Left ventricle myocardium inferior (tissue), 1 donor: ENCODE measurements around the gene HACD2. TPM values are rescaled to one million over a fixed set of nuclear protein-coding genes. Genes with fewer than 3 reads are reported as not detected.

Experiments used
- DNase-seq: peaks from one replicate; pipeline ENCODE4 v3.0.0-alpha.2; 2020
- H3K27ac ChIP-seq: fragments of 200-600 bp; replicated peaks from 2 replicates; pipeline ENCODE4 v1.8.0; 2021
- H3K27me3 ChIP-seq: fragments of 200-600 bp; 2 replicates; pipeline ENCODE4 v1.8.0; 2021; ENCODE audit warnings: low read depth
- H3K36me3 ChIP-seq: fragments of 200-600 bp; 2 replicates; pipeline ENCODE4 v1.8.0; 2021
- H3K4me1 ChIP-seq: fragments of 200-600 bp; 2 replicates; pipeline ENCODE4 v1.8.0; 2021
- H3K4me3 ChIP-seq: fragments of 200-600 bp; 2 replicates; pipeline ENCODE4 v1.8.0; 2021; ENCODE audit warnings: mild to moderate bottlenecking, moderate library complexity
- H3K9me3 ChIP-seq: fragments of 200-600 bp; replicated peaks from 2 replicates; pipeline ENCODE4 v1.8.0; 2021
- intact Hi-C: fragments of 100-400 bp; cut with micrococcal nuclease; formaldehyde crosslinking; loops from one replicate; pipeline ENCODE4 v1.11.0; 2022
- total RNA-seq: library from RNA; stranded (reverse); fragmentation: NEBNext Ultra II Directional; extraction: Animal tissue kit (Norgen Biotek cat#: 25700); gene quantifications from one replicate; pipeline ENCODE4 v1.2.1, GENCODE V29; 2021
- TF ChIP-seq, protein P1 (sequence below): fragments of 200-600 bp; IDR thresholded peaks from 2 replicates; pipeline ENCODE4 v1.8.0; 2021; ENCODE audit warnings: antibody characterized with exemption, mild to moderate bottlenecking, borderline replicate concordance
- donor health status: DM: no; HTN: yes; CAD: no; lungs with severe emphysema.

HACD2 gene
- total RNA-seq, 1 donor from 2014 or later: 8.1 TPM

DNA sequence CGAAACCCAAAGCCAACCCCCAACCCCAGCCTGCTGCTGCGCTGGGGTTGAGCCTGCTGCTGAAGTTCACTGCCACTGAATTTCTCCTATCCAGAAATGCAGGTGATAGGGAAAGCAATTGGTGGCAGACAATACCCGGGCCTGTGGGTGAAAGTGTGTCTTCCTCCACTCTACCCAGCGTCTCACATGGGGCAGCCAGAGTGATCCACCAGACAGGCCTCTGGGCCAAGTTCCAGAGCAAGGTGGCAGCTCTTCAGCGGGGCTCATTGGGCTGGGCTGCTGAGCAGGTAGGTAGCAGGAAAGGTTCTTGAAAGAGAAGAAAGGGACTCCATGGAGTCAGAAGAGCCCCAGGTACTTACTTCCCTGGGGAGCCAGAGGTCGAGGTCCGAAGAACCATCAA is 141.9 kb downstream of the HACD2 start:
- intact Hi-C loops: no loop called here
- no peaks in the 10 kb centered on the region for H3K9me3 ChIP-seq
- DNase-seq: no peak
- TF ChIP-seq, protein P1, sequence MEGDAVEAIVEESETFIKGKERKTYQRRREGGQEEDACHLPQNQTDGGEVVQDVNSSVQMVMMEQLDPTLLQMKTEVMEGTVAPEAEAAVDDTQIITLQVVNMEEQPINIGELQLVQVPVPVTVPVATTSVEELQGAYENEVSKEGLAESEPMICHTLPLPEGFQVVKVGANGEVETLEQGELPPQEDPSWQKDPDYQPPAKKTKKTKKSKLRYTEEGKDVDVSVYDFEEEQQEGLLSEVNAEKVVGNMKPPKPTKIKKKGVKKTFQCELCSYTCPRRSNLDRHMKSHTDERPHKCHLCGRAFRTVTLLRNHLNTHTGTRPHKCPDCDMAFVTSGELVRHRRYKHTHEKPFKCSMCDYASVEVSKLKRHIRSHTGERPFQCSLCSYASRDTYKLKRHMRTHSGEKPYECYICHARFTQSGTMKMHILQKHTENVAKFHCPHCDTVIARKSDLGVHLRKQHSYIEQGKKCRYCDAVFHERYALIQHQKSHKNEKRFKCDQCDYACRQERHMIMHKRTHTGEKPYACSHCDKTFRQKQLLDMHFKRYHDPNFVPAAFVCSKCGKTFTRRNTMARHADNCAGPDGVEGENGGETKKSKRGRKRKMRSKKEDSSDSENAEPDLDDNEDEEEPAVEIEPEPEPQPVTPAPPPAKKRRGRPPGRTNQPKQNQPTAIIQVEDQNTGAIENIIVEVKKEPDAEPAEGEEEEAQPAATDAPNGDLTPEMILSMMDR: no peak
- peak overlapping the region; percentile 54 for H3K27ac ChIP-seq
- peaks cover 77% of the 10 kb centered on the region for H3K4me1 ChIP-seq
- peaks cover 7% of the 10 kb centered on the region for H3K36me3 ChIP-seq
- peaks cover 21% of the 10 kb centered on the region for H3K27me3 ChIP-seq
- peak overlapping the region; percentile 86 for H3K4me3 ChIP-seq

DNA sequence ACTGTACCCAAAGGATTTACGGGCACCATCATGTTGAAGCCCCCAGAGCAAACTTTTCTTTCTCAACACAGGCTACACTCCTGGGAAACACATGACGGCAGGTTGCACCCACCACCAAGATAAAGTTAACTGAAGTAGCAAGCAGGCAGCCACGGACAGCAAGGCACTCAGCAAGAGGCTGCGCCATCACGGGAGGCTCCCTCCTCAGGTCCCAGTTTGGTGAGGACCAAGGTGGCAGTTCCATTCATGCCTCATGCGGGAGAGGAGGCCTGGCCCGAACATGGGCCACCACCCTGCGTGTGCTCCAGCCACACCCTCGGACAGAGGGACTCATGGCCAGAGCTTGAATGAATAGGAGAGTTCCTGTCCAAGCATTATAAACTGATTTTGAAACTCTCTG is 142.7 kb downstream of the HACD2 start:
- H3K4me1 ChIP-seq: peaks cover 78% of the 10 kb centered on the region
- intact Hi-C loops: no loop called here

More for the DNA sequence above, 142.7 kb downstream of the HACD2 start:
- Histone ChIP-seq H3K27me3 (peaks cover 13% of the 10 kb centered on the region), H3K27ac (peak overlapping the region; percentile 54), H3K36me3 (peaks cover 3% of the 10 kb centered on the region), H3K9me3 (no peaks in the 10 kb centered on the region), H3K4me3 (peak overlapping the region; percentile 86)
- TF ChIP-seq, protein P1: no peak
- DNase-seq: no peak

Other genes starting within 250 kb of the HACD2 start
- 249 TPM for gene ADCY5, start 136.0 kb downstream of the HACD2 start, total RNA-seq